ENCODE measurements around the gene TAF8. TPM values are rescaled to one million over a fixed set of nuclear protein-coding genes. Genes with fewer than 3 reads are reported as not detected.

TAF8 gene
- total RNA-seq, 2 experiments from 2014 or later, result 30.1 to 34.7 TPM

GRCh38 chr6:42103216-42103615, 52.9 kb downstream of the TAF8 start:
- H3K27me3 Mint-ChIP-seq, result no peaks in the 10 kb centered on the region

GRCh38 chr6:42103753-42104094, 53.4 kb downstream of the TAF8 start:
- no peaks in the 10 kb centered on the region for H3K36me3 ChIP-seq (ENCODE audit: insufficient read depth, low read length)
- H3K36me3 Mint-ChIP-seq (ENCODE audit: low read depth), result no peaks in the 10 kb centered on the region
- no peaks in the 10 kb centered on the region for H3K27me3 ChIP-seq (ENCODE audit: control insufficient read depth in 1 of 2, insufficient read depth in 2 of 2, low read length in 2 of 2)
- no peak for TF ChIP-seq CTCF (IDR thresholded peaks at IDR 0.05)
- no peaks in the 10 kb centered on the region for H3K9me3 ChIP-seq (ENCODE audit: control insufficient read depth in 1 of 2, insufficient read depth in 1 of 2, low read length in 2 of 2)
- peaks cover 8% of the 10 kb centered on the region for H3K4me1 Mint-ChIP-seq (ENCODE audit: low read depth)
- ATAC-seq (ENCODE audit: poor library complexity), result no peak
- peak overlapping the region; percentile 63 for H3K4me3 Mint-ChIP-seq
- H3K4me1 ChIP-seq (ENCODE audit: insufficient read depth, low read length), result peaks cover 11% of the 10 kb centered on the region
- H3K27me3 Mint-ChIP-seq, result no peaks in the 10 kb centered on the region
- intact Hi-C loops (cut with DNase I, micrococcal nuclease), result loop anchor here in 1 of 2 experiments (2.0 to 5.0 kb wide), 3 partner anchors 201 to 325 kb away; partner anchors contain the start of gene FRS3
- ChIA-PET CTCF (interaction anchor here (0.7 to 2.1 kb wide), 20 partner anchors 8 to 459 kb away, joined by 3 to 10 read pairs (median 3); partner anchors contain the start of gene MRPS10), POLR2A (interaction anchor here (0.6 to 1.6 kb wide), 3 partner anchors 53 to 317 kb away, joined by 3 to 9 read pairs (median 4); partner anchors contain the start of genes TAF8 and TOMM6)
- no peak for DNase-seq
- H3K4me3 ChIP-seq (ENCODE audit: low read length), result peak overlapping the region; percentile 49
- H3K27ac ChIP-seq (ENCODE audit: low read depth in 1 of 2, low read length in 2 of 2), result no peak overlapping the region
- H3K9me3 Mint-ChIP-seq, result no peaks in the 10 kb centered on the region
- no peak overlapping the region for H3K27ac Mint-ChIP-seq

More at GRCh38 chr6:42103216-42103615, 52.9 kb downstream of the TAF8 start:
- Mint-ChIP-seq H3K4me3 (peak overlapping the region; percentile 63), H3K9me3 (no peaks in the 10 kb centered on the region), H3K4me1 (ENCODE audit: low read depth) (peaks cover 8% of the 10 kb centered on the region), H3K27ac (no peak overlapping the region), H3K36me3 (ENCODE audit: low read depth) (no peaks in the 10 kb centered on the region)
- ChIA-PET POLR2A (no interaction called here), CTCF (interaction anchor here (1.2 to 2.1 kb wide), 4 partner anchors 64 to 166 kb away, joined by 3 to 10 read pairs (median 4); no protein-coding TSS in a partner anchor)
- Histone ChIP-seq H3K27me3 (ENCODE audit: control insufficient read depth in 1 of 2, insufficient read depth in 2 of 2, low read length in 2 of 2) (no peaks in the 10 kb centered on the region), H3K9me3 (ENCODE audit: control insufficient read depth in 1 of 2, insufficient read depth in 1 of 2, low read length in 2 of 2) (no peaks in the 10 kb centered on the region), H3K4me1 (ENCODE audit: insufficient read depth, low read length) (peaks cover 11% of the 10 kb centered on the region), H3K27ac (ENCODE audit: low read depth in 1 of 2, low read length in 2 of 2) (no peak overlapping the region), H3K4me3 (ENCODE audit: low read length) (no peak overlapping the region), H3K36me3 (ENCODE audit: insufficient read depth, low read length) (no peaks in the 10 kb centered on the region)
- DNase-seq (no peak), ATAC-seq (ENCODE audit: poor library complexity) (no peak)
- no peak for TF ChIP-seq CTCF (IDR thresholded peaks at IDR 0.05)
- intact Hi-C loops (cut with DNase I, micrococcal nuclease), result loop anchor here in 1 of 2 experiments (5.0 kb wide), 1 partner anchor 201 kb away; no protein-coding TSS in a partner anchor

GRCh38 chr6:42104095-42104803, 53.9 kb downstream of the TAF8 start:
- peaks cover 8% of the 10 kb centered on the region for H3K4me1 Mint-ChIP-seq (ENCODE audit: low read depth)
- POLR2A ChIA-PET, result interaction anchor here (0.6 to 1.6 kb wide), 4 partner anchors 54 to 317 kb away, joined by 3 to 9 read pairs (median 4); partner anchors contain the start of genes TAF8 and TOMM6
- ATAC-seq (ENCODE audit: poor library complexity) (peak; percentile 90), DNase-seq (peak; percentile 40 to 85 (median 62))
- peak; percentile 92 for TF ChIP-seq CTCF (IDR thresholded peaks at IDR 0.05)
- peak overlapping the region; percentile 49 for H3K4me3 ChIP-seq (ENCODE audit: low read length)
- no peaks in the 10 kb centered on the region for H3K27me3 ChIP-seq (ENCODE audit: control insufficient read depth in 1 of 2, insufficient read depth in 2 of 2, low read length in 2 of 2)
- no peaks in the 10 kb centered on the region for H3K9me3 Mint-ChIP-seq
- peak overlapping the region; percentile 63 for H3K4me3 Mint-ChIP-seq
- intact Hi-C loops (cut with DNase I, micrococcal nuclease), result loop anchor here in 1 of 2 experiments (2.0 to 5.0 kb wide), 3 partner anchors 202 to 325 kb away; partner anchors contain the start of gene FRS3
- no peaks in the 10 kb centered on the region for H3K36me3 ChIP-seq (ENCODE audit: insufficient read depth, low read length)
- no peaks in the 10 kb centered on the region for H3K36me3 Mint-ChIP-seq (ENCODE audit: low read depth)
- H3K27ac Mint-ChIP-seq, result no peak overlapping the region
- H3K27me3 Mint-ChIP-seq, result no peaks in the 10 kb centered on the region
- H3K9me3 ChIP-seq (ENCODE audit: control insufficient read depth in 1 of 2, insufficient read depth in 1 of 2, low read length in 2 of 2), result no peaks in the 10 kb centered on the region
- CTCF ChIA-PET, result interaction anchor here (0.6 to 2.1 kb wide), 22 partner anchors 9 to 1432 kb away, joined by 3 to 10 read pairs (median 3); partner anchors contain the start of genes MRPS10 and TAF8
- H3K4me1 ChIP-seq (ENCODE audit: insufficient read depth, low read length), result peaks cover 11% of the 10 kb centered on the region
- H3K27ac ChIP-seq (ENCODE audit: low read depth in 1 of 2, low read length in 2 of 2), result no peak overlapping the region
